Measurements from ENCODE around the gene GPR31.

GPR31 gene

GRCh38 chr6:167137081-167137480 is 20.7 kb downstream of the GPR31 start:
- DNase-seq: no peak

GRCh38 chr6:167136376-167136775 is 21.4 kb downstream of the GPR31 start:
- DNase-seq: no peak

- no peak for DNase-seq
Measured at GRCh38 chr6:167134448-167135328, 23.1 kb downstream of the GPR31 start.

- DNase-seq: no peak
Measured at GRCh38 chr6:167130712-167131684, 26.8 kb downstream of the GPR31 start.

GRCh38 chr6:167130008-167130677 is 27.6 kb downstream of the GPR31 start:
- no peak for DNase-seq

GRCh38 chr6:167129562-167129961 is 28.2 kb downstream of the GPR31 start:
- no peak for DNase-seq

GRCh38 chr6:167129159-167129558 is 28.6 kb downstream of the GPR31 start:
- no peak for DNase-seq

- DNase-seq: no peak
Measured at GRCh38 chr6:167127785-167128531, 29.8 kb downstream of the GPR31 start.

- no peak for DNase-seq
Measured at GRCh38 chr6:167125855-167126349, 31.9 kb downstream of the GPR31 start.

GRCh38 chr6:167125410-167125809 is 32.4 kb downstream of the GPR31 start:
- no peak for DNase-seq

GRCh38 chr6:167124753-167125152 is 33.0 kb downstream of the GPR31 start:
- no peak for DNase-seq

GRCh38 chr6:167122827-167123657 is 34.7 kb downstream of the GPR31 start, which contains the start of gene CCR6:
Gene CCR6, plus strand, starts transcription at chr6:167123096. Its CDS starts 13,039 bp downstream, at chr6:167136135.
- DNase-seq: no peak

GRCh38 chr6:167122041-167122826 is 35.5 kb downstream of the GPR31 start:
- no peak for DNase-seq

- no peak for DNase-seq
Measured at GRCh38 chr6:167121335-167121841, 36.4 kb downstream of the GPR31 start.

GRCh38 chr6:167120583-167120903 is 37.2 kb downstream of the GPR31 start:
- DNase-seq: no peak

- DNase-seq: no peak
Measured at GRCh38 chr6:167119670-167120582, 37.9 kb downstream of the GPR31 start.

GRCh38 chr6:167118839-167119238 is 38.9 kb downstream of the GPR31 start:
- DNase-seq: no peak

- DNase-seq: no peak
Measured at GRCh38 chr6:167118006-167118405, 39.8 kb downstream of the GPR31 start.

GRCh38 chr6:167116838-167117228 is 40.9 kb downstream of the GPR31 start:
- DNase-seq: no peak
